K562 (cell line): ENCODE data around the gene ILF3. TPM values are rescaled to one million over a fixed set of nuclear protein-coding genes. Genes with fewer than 3 reads are reported as not detected.

ENCODE experiments used
- ARID3A ChIP-seq: IDR thresholded peaks from 2 replicates; pipeline ENCODE4 v1.6.1; 2012; ENCODE audit warnings: low read depth, low read length, improper control_type of control experiment, borderline replicate concordance
- ATF7 ChIP-seq: fragments of 450-650 bp; IDR thresholded peaks from 2 replicates; pipeline ENCODE4 v1.7.1; 2014; ENCODE audit warnings: mild to moderate bottlenecking, moderate library complexity
- CCNT2 ChIP-seq: IDR thresholded peaks from 2 replicates; pipeline ENCODE4 v1.6.1; 2011; ENCODE audit warnings: borderline replicate concordance, low read depth, mild to moderate bottlenecking, moderate library complexity, mixed read lengths, low read length; ENCODE audit not compliant: insufficient read length; ENCODE audit errors: extremely low read depth
- CXXC5 ChIP-seq: fragments of 250-450 bp; sonication (Bioruptor Pico); IDR thresholded peaks from 2 replicates; pipeline ENCODE4 v1.8.0; 2022; ENCODE audit warnings: inconsistent platforms, mild to moderate bottlenecking, moderate library complexity
- EZH2 ChIP-seq: IDR thresholded peaks from 2 replicates; pipeline ENCODE4 v1.6.1; 2012; ENCODE audit warnings: low read depth, mild to moderate bottlenecking, inconsistent platforms, low read length, borderline replicate concordance
- FOSL1 ChIP-seq: fragments of 200-800 bp; sonication (Bioruptor generic); conservative IDR thresholded peaks from 2 replicates; pipeline ENCODE4 v1.6.1; 2016; ENCODE audit warnings: missing genetic modification characterization, missing compliant biosample characterization
- GATAD2A ChIP-seq: fragments of 450-650 bp; IDR thresholded peaks from 2 replicates; pipeline ENCODE4 v1.6.1; 2017
- HDAC8 ChIP-seq: fragments of 450-650 bp; IDR thresholded peaks from 2 replicates; pipeline ENCODE4 v1.6.1; 2016; ENCODE audit warnings: mild to moderate bottlenecking, missing genetic modification characterization, moderate library complexity, missing compliant biosample characterization
- HOMEZ ChIP-seq: fragments of 250-450 bp; sonication (Bioruptor Pico); IDR thresholded peaks from 2 replicates; pipeline ENCODE4 v1.4.0; 2020; ENCODE audit warnings: mild to moderate bottlenecking, moderate library complexity
- KLF16 ChIP-seq: IDR thresholded peaks from 2 replicates; pipeline ENCODE4 v1.6.1; 2016; ENCODE audit warnings: antibody characterized with exemption
- MLLT1 ChIP-seq, 2 experiments: fragments of 450-650 bp; IDR thresholded peaks; 2 replicates each; pipeline ENCODE4 v1.6.1; 2016
- MTA1 ChIP-seq: fragments of 450-650 bp; IDR thresholded peaks from 2 replicates; pipeline ENCODE4 v1.6.1; 2017; ENCODE audit warnings: borderline replicate concordance
- MTA2 ChIP-seq: fragments of 450-650 bp; IDR thresholded peaks from 2 replicates; pipeline ENCODE4 v1.6.1; 2016; ENCODE audit warnings: low read depth
- MTA3 ChIP-seq: fragments of 450-650 bp; formaldehyde crosslinking; IDR thresholded peaks from 2 replicates; pipeline ENCODE4 v1.6.1; 2017; ENCODE audit warnings: mild to moderate bottlenecking, borderline replicate concordance
- NBN ChIP-seq: fragments of 450-650 bp; IDR thresholded peaks from 2 replicates; pipeline ENCODE4 v1.6.1; 2016; ENCODE audit warnings: low read depth, mild to moderate bottlenecking
- NCOA1 ChIP-seq: fragments of 450-650 bp; IDR thresholded peaks from 2 replicates; pipeline ENCODE4 v1.6.1; 2016; ENCODE audit warnings: low read depth
- NFIC ChIP-seq: fragments of 450-650 bp; IDR thresholded peaks from 2 replicates; pipeline ENCODE4 v1.6.1; 2017; ENCODE audit warnings: mild to moderate bottlenecking, inconsistent platforms
- RCOR1 ChIP-seq, 2 experiments: IDR thresholded peaks; 2 replicates each; pipeline ENCODE4 v1.6.1; 2012; ENCODE audit warnings: low read depth in 2 of 2, low read length in 2 of 2, borderline replicate concordance in 1 of 2, improper control_type of control experiment in 1 of 2
- SOX6 ChIP-seq: fragments of 450-650 bp; IDR thresholded peaks from 2 replicates; pipeline ENCODE4 v1.6.1; 2014; ENCODE audit warnings: mild to moderate bottlenecking
- SRSF1 ChIP-seq: fragments of 200-400 bp; formaldehyde crosslinking; IDR thresholded peaks from 2 replicates; pipeline ENCODE4 v1.6.1; 2017; ENCODE audit warnings: mild to moderate bottlenecking, low read depth, low read length, moderate library complexity
- ZBTB1 ChIP-seq: sonication (generic); formaldehyde crosslinking; IDR thresholded peaks from 2 replicates; pipeline ENCODE4 v1.8.1; 2023; ENCODE audit warnings: missing genetic modification reagents, low read depth, mild to moderate bottlenecking, borderline replicate concordance
- ZBTB33 ChIP-seq: sonication (generic); formaldehyde crosslinking; IDR thresholded peaks from 2 replicates; pipeline ENCODE4 v1.8.1; 2023; ENCODE audit warnings: mild to moderate bottlenecking, missing genetic modification reagents
- polyA plus RNA-seq, 8 experiments: library from polyadenylated mRNA; depleted of rRNA in 4 of 8; stranded (reverse) in 5 of 8; unstranded in 3 of 8; fragments of >200 nt; fragmentation: Nextera tagmentation in 2 of 8; fragmentation: Illumina TruSeq in 1 of 8; extraction: Ambion mirVana in 2 of 8; extraction: Trizol in 1 of 8; gene quantifications; 2 replicates each; pipeline versions ENCODE4 v1.2.1 to v1.2.3, GENCODE V29; 2011 to 2014; ENCODE audit warnings: inconsistent platforms in 1 of 8, missing spikeins in 1 of 8
- total RNA-seq, 7 experiments: library from RNA; depleted of rRNA in 6 of 7; stranded (reverse); fragments of >200 nt in 6 of 7; fragmentation: Illumina TruSeq in 2 of 7; extraction: Trizol in 2 of 7; gene quantifications; 2 replicates each; pipeline versions ENCODE4 v1.2.1 to v1.2.3, GENCODE V29; 2011 to 2021; ENCODE audit warnings: low replicate concordance in 1 of 7

Gene ILF3
- total and polyA plus RNA-seq, 9 of the 15 experiments (the other 6 are each of a cell fraction or from before 2014, with no cell fraction given): 26.0 to 453 (median 175) TPM

- TF ChIP-seq KLF16 (peak; percentile 56; the same call in 1 of the 2 replicates), MTA3 (peak; percentile 73; the same call in 1 of the 2 replicates), CCNT2 (peak; percentile 49), SOX6 (peak; percentile 100), MTA2 (peak; percentile 74), NBN (peak; percentile 62; the same call in 1 of the 2 replicates), MLLT1 (IDR thresholded peaks at IDR 0.05) (peak in 1 of 2 experiments; percentile 35; a peak in 1 of 4 replicates), EZH2 (no peak), SRSF1 (no peak), NCOA1 (no peak), CXXC5 (peak; percentile 62), RCOR1 (IDR thresholded peaks at IDR 0.05; ENCODE audit: borderline replicate concordance in 1 of 2, low read depth in 2 of 2, low read length in 2 of 2) (peak; percentile 33 to 86; a peak in 3 of 4 replicates), ZBTB1 (CRISPR knock-in tag) (no peak), MTA1 (peak; percentile 78), HOMEZ (CRISPR knock-in tag) (no peak), HDAC8 (tag) (no peak), FOSL1 (tag) (peak; percentile 46), ZBTB33 (CRISPR knock-in tag) (0 out of 2 replicates have a peak, but pooled peaks have one; percentile 53), GATAD2A (no peak), ATF7 (peak; percentile 58), NFIC (peak; percentile 66), ARID3A (peak; percentile 87; the same call in 1 of the 2 replicates)
Measured at GRCh38 chr19:10719466-10719961, 65.4 kb downstream of the ILF3 start (continued).
